GM12878 (cell line): ENCODE results near the gene TARDBP. TPM values are rescaled to one million over a fixed set of nuclear protein-coding genes. Genes with fewer than 3 reads are reported as not detected.

Experiments used
- ATAC-seq: fragments of 200-7000 bp; cut with Tn5 transposase; 3 replicates; pipeline ENCODE4 v1.9.1; 2020; ENCODE audit warnings: mild to moderate bottlenecking, moderate library complexity
- BruUV-seq: library from RNA; stranded (reverse); fragments of 400-500 nt; replicated peaks from 2 replicates; lab custom pipeline; 2021; lab: Mats Ljungman, UMichigan
- CTCF ChIA-PET: fragments of 300-600 bp; sonication (Branson Sonifier 250); formaldehyde crosslinking; extraction: SDS; loops from one replicate; lab custom pipeline; 2021; ENCODE audit warnings: inconsistent platforms; lab: Yijun Ruan, JAX
- POLR2A ChIA-PET: fragments of 350-600 bp; formaldehyde crosslinking; extraction: SDS; loops from one replicate; lab custom pipeline; 2021; ENCODE audit warnings: inconsistent platforms; lab: Charles Lee
- RAD21 ChIA-PET: fragments of 300-600 bp; sonication (Branson Sonifier 250); formaldehyde crosslinking; loops from one replicate; lab custom pipeline; 2023; ENCODE audit warnings: antibody characterized with exemption; ENCODE audit not compliant: unreplicated experiment; lab: Charles Lee
- SMC1A ChIA-PET: fragments of 300-600 bp; sonication (Branson Sonifier 250); formaldehyde crosslinking; loops from one replicate; lab custom pipeline; 2023; ENCODE audit not compliant: unreplicated experiment, uncharacterized antibody; lab: Charles Lee
- DNase-seq: peaks from one replicate; pipeline ENCODE4 v3.0.0-alpha.2; 2011; ENCODE audit warnings: low read depth, low spot score
- FAIRE-seq: peaks from 3 replicates; lab custom pipeline; 2011; peaks lifted over from hg19 to GRCh38; lab: Jason Lieb, UNC
- H2AFZ ChIP-seq: 2 replicates; pipeline ENCODE4 v1.6.0; 2011; ENCODE audit warnings: low read depth, low read length, control low read depth; ENCODE audit not compliant: control insufficient read depth
- H3K27ac ChIP-seq: 2 replicates; pipeline ENCODE4 v1.5.1; 2011; ENCODE audit warnings: control low read depth; ENCODE audit not compliant: control insufficient read depth, insufficient read depth
- H3K27me3 ChIP-seq, 2 experiments: replicated peaks in 1 of 2; 2 replicates each; pipeline versions ENCODE4 v1.6.0 to v1.6.1; 2011; ENCODE audit warnings: low read length in 1 of 2; ENCODE audit not compliant: control insufficient read depth in 2 of 2, insufficient read depth in 2 of 2
- H3K36me3 ChIP-seq, 2 experiments: 2 replicates each; pipeline ENCODE4 v1.5.1; 2011; ENCODE audit warnings: low read length in 1 of 2; ENCODE audit not compliant: control insufficient read depth in 2 of 2, insufficient read depth in 2 of 2
- H3K4me1 ChIP-seq: 2 replicates; pipeline ENCODE4 v1.6.1; 2011; ENCODE audit warnings: mild to moderate bottlenecking, low read length, moderate library complexity, mixed read lengths; ENCODE audit not compliant: control insufficient read depth, insufficient read depth
- H3K4me2 ChIP-seq: 2 replicates; pipeline ENCODE4 v1.6.0; 2011; ENCODE audit warnings: control low read depth; ENCODE audit not compliant: control insufficient read depth, insufficient read depth
- H3K4me3 ChIP-seq: fragments of 200-600 bp; sonication (generic); 2 replicates; pipeline ENCODE4 v1.5.1; 2016
- H3K79me2 ChIP-seq: 2 replicates; pipeline ENCODE4 v1.6.0; 2011; ENCODE audit warnings: low read length; ENCODE audit not compliant: control insufficient read depth, insufficient read depth
- H3K9ac ChIP-seq: 2 replicates; pipeline ENCODE4 v1.8.0; 2011; ENCODE audit warnings: low read length, control low read depth, mixed read lengths; ENCODE audit not compliant: control insufficient read depth, insufficient read depth
- H3K9me3 ChIP-seq: replicated peaks from 3 replicates; pipeline ENCODE4 v1.5.1; 2011; ENCODE audit warnings: mild to moderate bottlenecking, low read length; ENCODE audit not compliant: control insufficient read depth, insufficient read depth
- H4K20me1 ChIP-seq: 2 replicates; pipeline ENCODE4 v1.6.0; 2011; ENCODE audit not compliant: control insufficient read depth, insufficient read depth
- IKZF2 ChIP-seq, 2 experiments: fragments of 450-650 bp; IDR thresholded peaks; 2 replicates each; pipeline ENCODE4 v1.6.1; 2017; ENCODE audit warnings: mild to moderate bottlenecking in 2 of 2, moderate library complexity in 2 of 2
- SIN3A ChIP-seq: IDR thresholded peaks from 2 replicates; pipeline ENCODE4 v1.6.1; 2012; ENCODE audit warnings: low read depth, low read length, improper control_type of control experiment
- ZNF687 ChIP-seq: fragments of 450-650 bp; IDR thresholded peaks from 2 replicates; pipeline ENCODE4 v1.6.1; 2017; ENCODE audit warnings: mild to moderate bottlenecking, moderate library complexity
- WGBS: methylation state at CpG from one replicate; pipeline ENCODE4 v1.1.6; 2016; ENCODE audit warnings: low lambda C conversion rate; ENCODE audit not compliant: insufficient replicate concordance, insufficient coverage; ENCODE audit errors: missing lambda C conversion rate; 5-methylcytosine and 5-hydroxymethylcytosine counted together
- in situ Hi-C: fragments of 300-500 bp; cut with MboI; formaldehyde crosslinking; loops from 9 replicates; pipeline ENCODE4 v1.14.3; 2018; ENCODE audit warnings: mixed read lengths
- intact Hi-C: fragments of 100-400 bp; cut with micrococcal nuclease; formaldehyde crosslinking; loops from one replicate; pipeline ENCODE4 v1.14.2; 2022; ENCODE audit not compliant: unreplicated experiment
- polyA plus RNA-seq, 11 experiments: library from polyadenylated mRNA; depleted of rRNA in 4 of 11; unstranded in 6 of 11; stranded (reverse) in 5 of 11; fragments of >200 nt; fragmentation: Nextera tagmentation in 4 of 11; fragmentation: Illumina TruSeq in 1 of 11; extraction: Ambion mirVana in 4 of 11; extraction: Trizol in 1 of 11; gene quantifications; 1 replicate in 1 of 11; 2 replicates in 10 of 11; pipeline versions ENCODE4 v1.2.1 to v1.2.3, GENCODE V29; 2011 to 2016; ENCODE audit warnings: inconsistent platforms in 2 of 11, missing spikeins in 2 of 11, low read depth in 1 of 11
- total RNA-seq, 4 experiments: library from RNA; depleted of rRNA in 3 of 4; stranded (reverse); fragments of >200 nt in 3 of 4; fragmentation: Illumina TruSeq in 1 of 4; extraction: Trizol in 1 of 4; gene quantifications; 2 replicates each; pipeline versions ENCODE4 v1.2.1 to v1.2.3, GENCODE V29; 2013 to 2021

The TARDBP gene
- total and polyA plus RNA-seq, 10 of the 15 experiments (the other 5 are each of a cell fraction or from before 2014, with no cell fraction given), result 55.6 to 318 (median 192) TPM

- RAD21 ChIA-PET, result no interaction called here
- Histone ChIP-seq H3K4me2 (peak overlapping the region; percentile 89; the same call in 1 of the 2 replicates), H4K20me1 (no peaks in the 10 kb centered on the region), H3K9ac (no peak overlapping the region), H2AFZ (no peak overlapping the region), H3K4me3 (no peak overlapping the region), H3K36me3 (peaks cover 4% of the 10 kb centered on the region in 2 experiments; a peak in 3 of 4 replicates), H3K4me1 (peaks cover 20% of the 10 kb centered on the region), H3K27ac (no peak overlapping the region), H3K9me3 (no peaks in the 10 kb centered on the region), H3K79me2 (peaks cover 35% of the 10 kb centered on the region), H3K27me3 (no peaks in the 10 kb centered on the region)
- no peak for TF ChIP-seq SIN3A
- no peak for TF ChIP-seq ZNF687
- TF ChIP-seq IKZF2 (IDR thresholded peaks at IDR 0.05), result no peak
- FAIRE-seq, result no peak
- in situ Hi-C loops, result no loop called here
- WGBS, result 95% methylated on average over 14 of the region's 14 CpGs
- BruUV-seq, result no TSS peak
- CTCF ChIA-PET, result interaction anchor here (0.6 to 2.3 kb wide), 5 partner anchors 15 to 597 kb away, joined by 3 to 10 read pairs (median 4); no protein-coding TSS in a partner anchor
- SMC1A ChIA-PET, result interaction anchor here (3.5 kb wide), 1 partner anchor 20 kb away, joined by 17 read pairs; no protein-coding TSS in a partner anchor
- POLR2A ChIA-PET, result no interaction called here
- no peak for ATAC-seq
- no peak for DNase-seq
- intact Hi-C loops, result no loop called here
These were observed 45.6 kb downstream of the TARDBP start for GRCh38 chr1:11058026-11058425.
